ENCODE measurements around the gene CD248. TPM values are rescaled to one million over a fixed set of nuclear protein-coding genes. Genes with fewer than 3 reads are reported as not detected.

Gene CD248
- total RNA-seq, result 60.8 and 63.9 TPM in 2 replicates

DNA sequence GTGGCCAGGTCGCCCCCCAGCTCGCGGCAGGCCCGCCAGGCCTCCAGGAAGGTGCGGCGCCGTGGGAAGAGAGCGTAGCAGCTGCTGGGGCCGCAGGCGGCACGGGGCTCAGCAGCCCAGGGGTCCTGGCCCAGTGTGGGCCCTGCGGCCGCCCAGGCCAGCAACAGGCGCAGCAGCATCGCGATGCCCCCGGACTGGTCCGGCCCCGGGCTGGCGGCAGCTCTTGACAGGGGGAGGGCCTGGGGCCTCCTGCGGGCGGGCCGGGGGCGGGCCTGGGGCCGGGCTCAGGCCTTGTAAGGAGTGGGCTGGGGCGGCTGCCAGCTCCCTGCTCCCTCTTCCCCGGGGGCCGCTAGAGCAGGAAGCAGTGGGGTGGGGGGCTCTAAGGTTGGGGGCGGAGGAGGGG, at the start of gene CD248:
TSS of gene CD248 (minus strand) at position 196 of the 403 bp plus-strand sequence. CDS start at position 179, 17 bp downstream.

GRCh38 chr11:66347425-66348276, 30.8 kb upstream of the CD248 start, which contains the start of gene B4GAT1:
Gene B4GAT1 (minus strand): TSS chr11:66347629. CDS start chr11:66347545, 84 bp downstream.

GRCh38 chr11:66344550-66345315, 27.9 kb upstream of the CD248 start, which contains the start of gene BRMS1:
Gene BRMS1 (minus strand): TSS chr11:66345104. CDS start chr11:66342234, 2,870 bp downstream.

DNA sequence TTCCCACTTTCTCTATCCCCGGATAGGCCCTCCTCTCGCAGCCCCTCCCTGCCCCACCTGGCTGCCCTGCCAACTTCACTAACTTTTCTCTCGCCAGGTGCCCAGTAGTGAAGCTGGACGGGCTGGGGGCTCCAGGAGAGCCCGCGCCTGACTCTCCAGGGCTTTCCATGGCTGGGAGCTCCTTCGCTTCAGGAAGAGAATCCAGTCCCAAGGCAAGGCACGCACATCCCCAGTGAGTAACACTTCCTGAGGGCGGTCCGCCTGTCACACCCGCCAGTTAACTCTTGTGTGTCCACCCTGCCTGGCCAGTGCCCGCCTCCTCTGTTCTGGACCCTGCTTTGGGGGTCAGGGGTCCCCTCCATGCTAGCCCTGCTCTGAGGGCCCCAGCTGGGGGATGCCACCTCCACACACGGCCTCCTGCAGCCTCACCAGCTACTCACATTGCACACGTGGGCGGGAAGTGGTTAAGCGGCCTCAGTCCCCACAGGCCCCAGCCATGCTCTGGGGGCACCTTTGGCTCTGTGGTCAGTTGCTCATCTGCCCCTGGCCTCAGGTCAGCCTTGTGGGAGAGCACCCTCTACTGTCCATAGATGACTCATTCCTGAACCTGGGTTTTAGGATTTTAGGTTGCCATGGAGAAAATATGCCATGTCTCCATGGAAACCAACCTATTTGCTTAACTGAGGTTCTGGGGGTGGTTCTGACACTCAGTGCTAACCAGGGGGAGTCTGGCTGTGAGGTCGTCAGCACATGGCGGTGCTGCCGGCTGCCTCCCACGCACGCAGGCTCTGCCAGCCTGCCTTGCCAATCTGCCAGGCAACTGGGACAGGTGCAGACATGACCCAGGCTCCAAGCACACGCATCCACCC, 19.6 kb upstream of the CD248 start, which contains the start of gene RIN1:
TSS of gene RIN1 (minus strand) at position 201 of the 869 bp plus-strand sequence. CDS start at position 169, 32 bp downstream.

GRCh38 chr11:66291706-66292542, 24.9 kb downstream of the CD248 start, which contains the start of gene TMEM151A:
Gene TMEM151A (plus strand): TSS chr11:66291894. CDS start chr11:66292014, 120 bp downstream.

DNA sequence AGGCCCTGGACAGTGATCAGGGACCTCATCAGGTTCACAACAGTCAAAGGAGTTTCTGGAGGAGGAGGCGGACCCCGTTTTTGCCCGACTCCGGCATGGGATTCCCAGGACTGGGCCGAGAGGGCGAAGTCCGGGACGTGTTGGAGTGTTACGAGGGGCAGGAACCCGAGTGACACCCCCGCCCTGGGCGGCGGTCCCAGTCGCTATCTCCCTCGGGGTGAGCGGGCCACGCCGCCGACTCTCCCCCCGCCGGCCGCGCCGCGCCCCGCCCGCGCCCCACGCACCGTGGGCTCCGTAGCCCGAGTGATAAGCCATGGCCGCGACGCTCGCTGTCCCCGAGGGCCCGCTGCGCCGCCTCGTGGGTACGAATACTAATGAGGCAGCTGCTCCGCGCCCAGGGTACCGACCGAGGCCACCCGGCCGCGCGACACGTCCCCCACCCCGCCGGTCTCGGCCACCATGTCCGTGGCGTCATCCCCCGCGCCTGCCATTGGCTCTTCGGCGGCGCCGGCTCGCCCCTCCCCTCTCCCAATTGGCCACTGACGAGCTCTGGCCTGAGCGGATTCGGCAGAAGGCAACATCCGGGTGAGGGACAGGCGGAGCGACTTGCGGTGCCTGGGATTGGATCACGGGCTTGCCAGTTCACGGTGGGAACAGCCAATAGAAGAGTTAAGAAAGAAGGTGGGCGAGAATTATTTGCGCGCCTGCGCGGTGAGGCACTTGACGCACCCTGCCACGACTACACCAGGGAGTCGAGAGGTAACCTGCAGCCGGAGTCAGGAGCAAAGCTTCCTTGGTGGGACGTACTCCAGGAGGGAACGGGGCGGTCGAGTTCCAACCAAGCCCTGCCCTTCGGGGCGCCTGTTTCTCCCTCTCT, 27.9 kb downstream of the CD248 start, which contains the start of gene YIF1A:
TSS of gene YIF1A (minus strand) at position 473 of the 877 bp plus-strand sequence. CDS start at position 315, 158 bp downstream.

DNA sequence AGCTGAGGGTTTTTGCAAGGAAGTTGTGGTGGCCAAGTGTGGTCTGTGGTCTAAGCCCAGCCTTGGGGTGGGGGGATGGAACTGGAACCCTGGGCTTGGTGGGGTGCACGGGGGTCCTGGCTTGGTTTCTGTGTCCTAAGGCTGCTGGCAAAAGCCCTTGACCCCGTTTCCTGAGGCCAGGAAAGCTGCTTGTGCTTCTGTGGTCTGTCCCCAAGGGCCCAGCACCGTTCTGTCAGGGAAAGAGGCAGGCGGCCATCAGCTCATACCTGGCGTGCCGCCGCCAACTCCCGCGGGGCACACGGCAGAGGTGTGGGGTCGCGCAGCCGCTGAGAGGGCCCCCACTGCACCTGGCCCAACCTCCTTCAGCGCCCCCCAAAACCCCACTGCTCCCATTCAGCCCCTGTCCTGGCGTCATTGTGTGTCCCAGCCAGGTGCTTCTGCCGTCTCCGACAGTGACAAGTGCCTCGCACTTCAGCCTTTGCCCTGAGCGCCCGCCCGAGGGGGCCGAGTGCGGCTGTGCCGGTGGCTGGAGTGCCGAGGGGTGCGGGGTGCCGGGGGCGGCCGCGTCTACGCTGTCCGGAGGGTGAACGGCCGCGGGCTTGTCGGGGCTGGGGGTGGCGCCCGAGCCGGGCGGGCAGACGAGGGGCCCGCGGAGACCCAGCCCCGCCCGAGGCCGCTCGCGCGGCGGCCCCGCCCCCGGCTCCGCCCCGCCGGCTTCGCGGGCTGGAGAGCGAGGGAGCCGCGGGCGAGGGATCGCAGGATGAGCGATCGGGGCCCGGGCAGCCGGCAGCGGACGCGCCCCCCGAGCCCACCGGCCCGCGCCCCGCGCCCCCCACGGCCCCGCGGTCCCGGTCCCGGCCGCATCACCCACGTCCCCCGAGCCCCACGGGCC, 39.1 kb downstream of the CD248 start, which contains the start of gene CNIH2:
TSS of gene CNIH2 (plus strand) at position 705 of the 892 bp plus-strand sequence. CDS start 282 bp downstream, outside the sequence.

DNA sequence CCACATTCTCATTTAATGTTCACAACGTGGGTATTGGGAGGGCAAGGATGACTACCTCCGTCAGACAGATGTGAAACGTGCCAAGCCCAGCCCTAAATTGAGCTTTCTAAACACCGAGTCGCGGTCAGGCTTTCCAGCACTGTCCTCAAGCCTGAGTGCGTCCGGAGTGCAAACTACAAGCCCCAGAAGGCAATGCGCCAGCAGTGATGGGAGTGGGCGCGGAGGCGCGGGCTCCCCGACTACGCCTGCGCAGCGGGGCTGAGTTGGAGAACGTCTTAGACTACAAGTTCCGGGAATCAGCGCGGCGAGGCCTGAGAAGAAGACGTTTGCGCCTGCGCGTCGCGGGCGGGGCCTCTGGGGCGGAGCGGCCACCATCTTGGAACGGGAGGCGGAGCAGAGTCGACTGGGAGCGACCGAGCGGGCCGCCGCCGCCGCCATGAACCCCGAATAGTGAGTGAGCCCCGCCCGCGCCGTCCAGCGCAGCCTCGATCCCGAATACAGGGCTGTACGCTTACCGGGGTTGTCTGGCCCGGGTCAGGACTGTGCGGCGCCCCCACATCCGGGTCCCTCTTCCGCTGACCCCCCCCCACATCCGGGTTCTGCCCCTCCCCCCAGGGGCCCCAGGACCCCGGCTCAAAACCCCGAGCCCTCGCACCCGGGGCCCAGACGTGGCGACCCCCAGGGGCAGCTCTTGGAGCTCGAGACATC, 48.4 kb downstream of the CD248 start, which contains the start of gene RAB1B:
TSS of gene RAB1B (plus strand) at position 396 of the 708 bp plus-strand sequence. CDS start at position 437, 41 bp downstream.

Other genes with a start within 250 kb of the CD248 start
- gene PACS1, start 246.8 kb downstream of the CD248 start, total RNA-seq, result 17.9 and 28.0 TPM in 2 replicates
- gene KLC2, start 59.3 kb downstream of the CD248 start, total RNA-seq, result 12.7 and 18.8 TPM in 2 replicates
- 47.9 and 58.0 TPM in 2 replicates for gene RAB1B, start 48.4 kb downstream of the CD248 start, total RNA-seq
- 0.28 TPM in 1 of 2 replicates, not detected in the other for gene CNIH2, start 38.9 kb downstream of the CD248 start, total RNA-seq
- 237 and 239 TPM in 2 replicates for gene YIF1A, start 27.9 kb downstream of the CD248 start, total RNA-seq
- gene TMEM151A, start 25.1 kb downstream of the CD248 start, total RNA-seq, result under 0.01 and 0.18 TPM in 2 replicates
- 9.7 and 16.2 TPM in 2 replicates for gene RIN1, start 19.4 kb upstream of the CD248 start, total RNA-seq
- 49.1 and 54.2 TPM in 2 replicates for gene BRMS1, start 28.1 kb upstream of the CD248 start, total RNA-seq
- gene B4GAT1, start 30.6 kb upstream of the CD248 start, total RNA-seq, result 28.2 and 43.2 TPM in 2 replicates
- gene SLC29A2, start 54.7 kb upstream of the CD248 start, total RNA-seq, result 0.09 and 0.14 TPM in 2 replicates
- gene NPAS4, start 104.0 kb upstream of the CD248 start, total RNA-seq, result not detected in 2 replicates
- 40.4 and 41.0 TPM in 2 replicates for gene MRPL11, start 121.8 kb upstream of the CD248 start, total RNA-seq
- 16.1 and 22.7 TPM in 2 replicates for gene PELI3, start 149.9 kb upstream of the CD248 start, total RNA-seq
- gene DPP3, start 163.4 kb upstream of the CD248 start, total RNA-seq, result 37.3 and 48.8 TPM in 2 replicates
- 19.1 and 27.7 TPM in 2 replicates for gene BBS1, start 193.6 kb upstream of the CD248 start, total RNA-seq
- 11.0 and 13.0 TPM in 2 replicates for gene ZDHHC24, start 229.0 kb upstream of the CD248 start, total RNA-seq
- 0.14 and 0.18 TPM in 2 replicates for gene ACTN3, start 229.9 kb upstream of the CD248 start, total RNA-seq